Measurements from ENCODE around the gene MC2R.

- TF ChIP-seq POLR2A (IDR thresholded peaks at IDR 0.05; ENCODE audit: control extremely low read depth in 1 of 2, low read depth in 2 of 2, low read length in 2 of 2), result no peak
- TF ChIP-seq, protein P1, sequence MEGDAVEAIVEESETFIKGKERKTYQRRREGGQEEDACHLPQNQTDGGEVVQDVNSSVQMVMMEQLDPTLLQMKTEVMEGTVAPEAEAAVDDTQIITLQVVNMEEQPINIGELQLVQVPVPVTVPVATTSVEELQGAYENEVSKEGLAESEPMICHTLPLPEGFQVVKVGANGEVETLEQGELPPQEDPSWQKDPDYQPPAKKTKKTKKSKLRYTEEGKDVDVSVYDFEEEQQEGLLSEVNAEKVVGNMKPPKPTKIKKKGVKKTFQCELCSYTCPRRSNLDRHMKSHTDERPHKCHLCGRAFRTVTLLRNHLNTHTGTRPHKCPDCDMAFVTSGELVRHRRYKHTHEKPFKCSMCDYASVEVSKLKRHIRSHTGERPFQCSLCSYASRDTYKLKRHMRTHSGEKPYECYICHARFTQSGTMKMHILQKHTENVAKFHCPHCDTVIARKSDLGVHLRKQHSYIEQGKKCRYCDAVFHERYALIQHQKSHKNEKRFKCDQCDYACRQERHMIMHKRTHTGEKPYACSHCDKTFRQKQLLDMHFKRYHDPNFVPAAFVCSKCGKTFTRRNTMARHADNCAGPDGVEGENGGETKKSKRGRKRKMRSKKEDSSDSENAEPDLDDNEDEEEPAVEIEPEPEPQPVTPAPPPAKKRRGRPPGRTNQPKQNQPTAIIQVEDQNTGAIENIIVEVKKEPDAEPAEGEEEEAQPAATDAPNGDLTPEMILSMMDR (IDR thresholded peaks at IDR 0.05; ENCODE audit: control extremely low read depth in 1 of 3, insufficient read depth in 1 of 3, low read depth in 1 of 3, low read length in 3 of 3), result no peak
- TF ChIP-seq MAFK (IDR thresholded peaks at IDR 0.05; ENCODE audit: low read depth, low read length), result no peak
- no peak for TF ChIP-seq POLR2AphosphoS5 (IDR thresholded peaks at IDR 0.05; ENCODE audit: low read depth, low read length)
- TF ChIP-seq EZH2 (IDR thresholded peaks at IDR 0.05; ENCODE audit: low read depth, low read length, severe bottlenecking), result no peak
- no peak for TF ChIP-seq CREB1 (IDR thresholded peaks at IDR 0.05)
- TF ChIP-seq, protein P2, sequence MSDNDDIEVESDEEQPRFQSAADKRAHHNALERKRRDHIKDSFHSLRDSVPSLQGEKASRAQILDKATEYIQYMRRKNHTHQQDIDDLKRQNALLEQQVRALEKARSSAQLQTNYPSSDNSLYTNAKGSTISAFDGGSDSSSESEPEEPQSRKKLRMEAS (IDR thresholded peaks at IDR 0.05), result no peak
- no peak for TF ChIP-seq BRCA1 (IDR thresholded peaks at IDR 0.05; ENCODE audit: low read depth, low read length)
- TF ChIP-seq CHD2 (IDR thresholded peaks at IDR 0.05; ENCODE audit: low read length), result no peak
- no peak for TF ChIP-seq EP300 (IDR thresholded peaks at IDR 0.05; ENCODE audit: borderline replicate concordance in 1 of 2, low read depth in 2 of 2, low read length in 2 of 2)
- no peak for TF ChIP-seq SIX5 (IDR thresholded peaks at IDR 0.05; ENCODE audit: low read depth, low read length)
- no peak for TF ChIP-seq SRF (IDR thresholded peaks at IDR 0.05; ENCODE audit: low read depth, low read length)
- TF ChIP-seq RAD21 (IDR thresholded peaks at IDR 0.05 in 1 of 2, conservative IDR thresholded peaks at IDR 0.05 in 1 of 2; ENCODE audit: low read depth in 2 of 2, low read length in 2 of 2), result no peak
- TF ChIP-seq ZNF274 (IDR thresholded peaks at IDR 0.05; ENCODE audit: borderline replicate concordance, extremely low read depth, low read length), result no peak
Observed at GRCh38 chr18:13879492-13879891, 35.8 kb downstream of the MC2R start.
